Natural killer cell (primary cell): ENCODE results near the gene NT5C2. TPM values are rescaled to one million over a fixed set of nuclear protein-coding genes. Genes with fewer than 3 reads are reported as not detected.

Source experiments
- ATAC-seq, 3 donors: fragments of 150-1000 bp in 2 of 3; fragments of 200-7000 bp in 1 of 3; cut with Tn5 transposase; 1 replicate in 1 of 3; 2 replicates in 2 of 3; pipeline ENCODE4 v1.10.0; 2021; ENCODE audit warnings: mild to moderate bottlenecking in 2 of 3, moderate library complexity in 2 of 3
- DNase-seq, 2 donors: peaks; one replicate each; pipeline versions ENCODE4 v3.0.0 to v3.0.0-alpha.2; 2013 to 2021; ENCODE audit warnings: mixed read lengths in 1 of 2
- H3K27ac ChIP-seq: one replicate; pipeline ENCODE4 v1.5.1; 2013; ENCODE audit warnings: mild to moderate bottlenecking, low read length
- H3K27me3 ChIP-seq: one replicate; pipeline ENCODE4 v1.6.1; 2013; ENCODE audit warnings: low read length; ENCODE audit not compliant: control insufficient read depth, insufficient read depth
- H3K36me3 ChIP-seq: one replicate; pipeline ENCODE4 v1.6.1; 2013; ENCODE audit warnings: low read length; ENCODE audit not compliant: control insufficient read depth, insufficient read depth
- H3K4me1 ChIP-seq: one replicate; pipeline ENCODE4 v1.6.1; 2013; ENCODE audit warnings: low read length; ENCODE audit not compliant: control insufficient read depth, insufficient read depth
- H3K4me3 ChIP-seq: one replicate; pipeline ENCODE4 v1.5.1; 2013; ENCODE audit warnings: low read length
- H3K9me3 ChIP-seq: one replicate; pipeline ENCODE4 v1.6.1; 2013; ENCODE audit warnings: low read length; ENCODE audit not compliant: control insufficient read depth, insufficient read depth
- H3K27ac Mint-ChIP-seq, 2 donors: one replicate each; pipeline ENCODE4 v1.8.0; 2022; ENCODE audit warnings: mild to moderate bottlenecking in 2 of 2, mixed read lengths in 2 of 2, moderate library complexity in 1 of 2
- H3K27me3 Mint-ChIP-seq, 2 donors: one replicate each; pipeline ENCODE4 v1.8.0; 2022; ENCODE audit warnings: low read depth in 2 of 2, mixed read lengths in 2 of 2
- H3K36me3 Mint-ChIP-seq: one replicate; pipeline ENCODE4 v1.8.0; 2022; ENCODE audit warnings: mixed read lengths
- H3K4me1 Mint-ChIP-seq, 2 donors: one replicate each; pipeline ENCODE4 v1.8.0; 2022; ENCODE audit warnings: mixed read lengths in 2 of 2
- H3K4me3 Mint-ChIP-seq: one replicate; pipeline ENCODE4 v1.8.0; 2022; ENCODE audit warnings: mild to moderate bottlenecking, moderate library complexity, mixed read lengths
- H3K9me3 Mint-ChIP-seq, 2 donors: one replicate each; pipeline ENCODE4 v1.8.0; 2022; ENCODE audit warnings: mixed read lengths in 2 of 2
- CTCF ChIP-seq: fragments of 200-600 bp; IDR thresholded peaks from one replicate; pipeline ENCODE4 v1.8.0; 2022; ENCODE audit warnings: antibody characterized with exemption
- WGBS: methylation state at CpG from one replicate; pipeline ENCODE4 v1.1.7; 2013; ENCODE audit warnings: missing lambda C conversion rate; ENCODE audit not compliant: insufficient coverage; 5-methylcytosine and 5-hydroxymethylcytosine counted together
- intact Hi-C: fragments of 100-400 bp; cut with micrococcal nuclease; formaldehyde crosslinking; loops from one replicate; pipeline ENCODE4 v1.14.2; 2022
- total RNA-seq, 4 donors: library from RNA; stranded (reverse); fragments of 120-200 nt in 1 of 4; gene quantifications; one replicate each; pipeline versions ENCODE4 v1.2.3 to v1.2.4, GENCODE V29; 2013 to 2022

Gene NT5C2
- total RNA-seq, 3 donors from 2014 or later (not counting 1 experiment from before 2014, with no cell fraction given), result 84.4 to 110 (median 89.4) TPM

- 93% methylated on average over 2 of the region's 2 CpGs for WGBS
- no peak for DNase-seq
- Mint-ChIP-seq H3K36me3 (no peaks in the 10 kb centered on the region), H3K4me1 (no peaks in the 10 kb centered on the region), H3K9me3 (no peaks in the 10 kb centered on the region), H3K4me3 (no peak overlapping the region), H3K27ac (no peak overlapping the region), H3K27me3 (no peaks in the 10 kb centered on the region)
- Histone ChIP-seq H3K4me3 (no peak overlapping the region), H3K27ac (no peak overlapping the region), H3K27me3 (no peaks in the 10 kb centered on the region), H3K4me1 (no peaks in the 10 kb centered on the region), H3K36me3 (no peaks in the 10 kb centered on the region), H3K9me3 (no peaks in the 10 kb centered on the region)
- ATAC-seq, result no peak
- intact Hi-C loops, result no loop called here
- TF ChIP-seq CTCF, result no peak
Observed at GRCh38 chr10:103038570-103038969, 154.5 kb downstream of the NT5C2 start.

Other genes with a start within 250 kb of the NT5C2 start
- not detected for gene RPEL1, start 52.6 kb upstream of the NT5C2 start, total RNA-seq
- gene INA, start 83.9 kb upstream of the NT5C2 start, total RNA-seq, result not detected
- gene PCGF6, start 157.9 kb upstream of the NT5C2 start, total RNA-seq, result 1 to 10 TPM; 5.1 to 8.1 (median 7.1) TPM
- gene TAF5, start 174.7 kb upstream of the NT5C2 start, total RNA-seq, result 1 to 10 TPM; 3.6 to 8.8 (median 6.3) TPM
- gene ATP5MK, start 203.2 kb upstream of the NT5C2 start, total RNA-seq, result 100 to 1,000 TPM; 121 to 157 (median 154) TPM
- 10 to 100 TPM; 25.5 to 30.9 (median 29.5) TPM for gene PDCD11, start 203.4 kb upstream of the NT5C2 start, total RNA-seq